SK-MEL-5 (cell line): ENCODE results near the gene LPAR2. TPM values are rescaled to one million over a fixed set of nuclear protein-coding genes. Genes with fewer than 3 reads are reported as not detected.

Source experiments
- DNase-seq: peaks from one replicate; pipeline ENCODE4 v3.0.0-alpha.2; 2016; ENCODE audit warnings: low read depth, low spot score
- in situ Hi-C: cut with HindIII; loops from 2 replicates; pipeline ENCODE4 v1.10.0; 2016; ENCODE audit warnings: low sequenced_read_pairs, high pct_unique_total_duplicates, low pct_unique_long_range_greater_than_20kb
- total RNA-seq: library from RNA; depleted of rRNA; stranded (reverse); fragments of >200 nt; shearing (Covaris generic); gene quantifications from 2 replicates; pipeline ENCODE4 v1.2.3, GENCODE V29; 2014

LPAR2 gene
- total RNA-seq, 1 experiment from 2014 or later = 2.5 TPM

GRCh38 chr19:19655641-19656343, 27.8 kb upstream of the LPAR2 start:
- DNase-seq = no peak
- in situ Hi-C loops = no loop called here

- no peak for DNase-seq
- in situ Hi-C loops = no loop called here
Measured at GRCh38 chr19:19655051-19655594, 27.1 kb upstream of the LPAR2 start.

- DNase-seq = no peak
- in situ Hi-C loops = no loop called here
Measured at GRCh38 chr19:19654441-19654840, 26.4 kb upstream of the LPAR2 start.

- no peak for DNase-seq
- in situ Hi-C loops = no loop called here
Measured at GRCh38 chr19:19653597-19654147, 25.7 kb upstream of the LPAR2 start.

GRCh38 chr19:19652482-19653295, 24.7 kb upstream of the LPAR2 start:
- in situ Hi-C loops = no loop called here
- no peak for DNase-seq

GRCh38 chr19:19651076-19651475, 23.1 kb upstream of the LPAR2 start:
- in situ Hi-C loops = no loop called here
- DNase-seq = no peak

- in situ Hi-C loops = no loop called here
- no peak for DNase-seq
Measured at GRCh38 chr19:19650331-19650730, 22.3 kb upstream of the LPAR2 start.

GRCh38 chr19:19649580-19649995, 21.6 kb upstream of the LPAR2 start:
- in situ Hi-C loops = no loop called here

GRCh38 chr19:19649155-19649554, 21.1 kb upstream of the LPAR2 start:
- no peak for DNase-seq
- in situ Hi-C loops = no loop called here

More at GRCh38 chr19:19649580-19649995, 21.6 kb upstream of the LPAR2 start:
- DNase-seq = no peak

GRCh38 chr19:19647037-19647835, 19.2 kb upstream of the LPAR2 start:
- DNase-seq = no peak
- in situ Hi-C loops = no loop called here

- in situ Hi-C loops = no loop called here
Measured at GRCh38 chr19:19645233-19645870, 17.3 kb upstream of the LPAR2 start.

GRCh38 chr19:19644054-19644388, 16.0 kb upstream of the LPAR2 start:
- DNase-seq = no peak
- in situ Hi-C loops = no loop called here

More at GRCh38 chr19:19645233-19645870, 17.3 kb upstream of the LPAR2 start:
- DNase-seq = no peak

- peak; percentile 52 for DNase-seq
- in situ Hi-C loops = no loop called here
Measured at GRCh38 chr19:19643158-19644053, 15.4 kb upstream of the LPAR2 start, which contains the start of gene GMIP. TSS of gene GMIP (minus strand) at chr19:19643657. CDS start at chr19:19643529, 128 bp downstream.

GRCh38 chr19:19642506-19643157, 14.6 kb upstream of the LPAR2 start:
- DNase-seq = peak; percentile 21
- in situ Hi-C loops = no loop called here

- DNase-seq = no peak
- in situ Hi-C loops = no loop called here
Measured at GRCh38 chr19:19637523-19638251, 9.7 kb upstream of the LPAR2 start.
